Calu3 (cell line): ENCODE measurements around the gene FGF13. TPM values are rescaled to one million over a fixed set of nuclear protein-coding genes. Genes with fewer than 3 reads are reported as not detected.

Experiments used
- BruUV-seq: library from RNA; stranded (reverse); fragments of 400-500 nt; replicated peaks from 2 replicates; lab custom pipeline; 2021; lab: Mats Ljungman, UMichigan
- CTCF ChIA-PET: fragments of 300-600 bp; sonication (Branson Sonifier 250); formaldehyde crosslinking; loops from one replicate; lab custom pipeline; 2022; ENCODE audit warnings: antibody characterized with exemption; lab: Charles Lee
- DNase-seq: peaks from one replicate; pipeline ENCODE4 v3.0.0; 2022
- H3K27ac Mint-ChIP-seq: one replicate; pipeline ENCODE4 v1.8.0; 2022; ENCODE audit warnings: mixed read lengths; ENCODE audit not compliant: unreplicated experiment
- H3K27me3 Mint-ChIP-seq: one replicate; pipeline ENCODE4 v1.8.0; 2022; ENCODE audit warnings: mixed read lengths; ENCODE audit not compliant: unreplicated experiment
- H3K36me3 Mint-ChIP-seq: one replicate; pipeline ENCODE4 v1.8.0; 2022; ENCODE audit warnings: mild to moderate bottlenecking, moderate library complexity, mixed read lengths; ENCODE audit not compliant: insufficient read depth, unreplicated experiment
- H3K4me1 Mint-ChIP-seq: one replicate; pipeline ENCODE4 v1.8.0; 2022; ENCODE audit warnings: mild to moderate bottlenecking, low read depth, mixed read lengths; ENCODE audit not compliant: unreplicated experiment
- H3K4me3 Mint-ChIP-seq: one replicate; pipeline ENCODE4 v1.8.0; 2022; ENCODE audit warnings: mild to moderate bottlenecking, low read depth, moderate library complexity, mixed read lengths; ENCODE audit not compliant: unreplicated experiment
- H3K9me3 Mint-ChIP-seq: one replicate; pipeline ENCODE4 v1.8.0; 2022; ENCODE audit warnings: low read depth, mixed read lengths; ENCODE audit not compliant: unreplicated experiment
- CTCF ChIP-seq: fragments of 200-600 bp; IDR thresholded peaks from one replicate; pipeline ENCODE4 v1.8.0; 2022; ENCODE audit warnings: antibody characterized with exemption; ENCODE audit not compliant: unreplicated experiment
- intact Hi-C: fragments of 100-400 bp; cut with micrococcal nuclease; formaldehyde crosslinking; loops from one replicate; pipeline ENCODE4 v1.10.0; 2022; ENCODE audit not compliant: unreplicated experiment
- total RNA-seq: library from RNA; stranded (reverse); gene quantifications from 2 replicates; pipeline ENCODE4 v1.2.3, GENCODE V29; 2022

Gene FGF13
- total RNA-seq, 1 experiment from 2014 or later = not detected

DNA sequence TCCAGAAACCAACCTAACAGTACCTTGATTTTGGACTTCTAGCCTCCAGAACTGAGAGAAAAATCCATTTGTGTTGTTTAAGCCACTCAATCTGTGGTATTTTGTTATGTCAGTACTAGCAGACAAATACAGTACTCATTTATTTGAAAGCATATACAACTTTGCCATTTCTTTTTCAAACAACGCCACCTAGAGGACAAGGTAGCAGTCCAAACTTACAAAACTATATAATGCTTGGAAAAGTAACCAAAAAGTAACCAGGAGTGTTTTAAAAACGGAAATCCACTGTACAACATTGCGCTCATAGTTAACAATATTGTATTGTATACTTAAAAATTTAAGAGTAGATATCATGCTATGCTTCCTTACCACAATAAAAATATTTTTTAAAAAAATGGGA, 37.0 kb upstream of the FGF13 start:
- H3K36me3 Mint-ChIP-seq = no peaks in the 10 kb centered on the region
- no peak for DNase-seq
- H3K9me3 Mint-ChIP-seq = no peaks in the 10 kb centered on the region
- no peak overlapping the region for H3K4me3 Mint-ChIP-seq
- H3K4me1 Mint-ChIP-seq = no peaks in the 10 kb centered on the region
- no TSS peak for BruUV-seq
- intact Hi-C loops = loop anchor here (1.0 to 10.0 kb wide), 3 partner anchors 454 to 1794 kb away; no protein-coding TSS in a partner anchor
- peak; percentile 19 for TF ChIP-seq CTCF
- H3K27me3 Mint-ChIP-seq = no peaks in the 10 kb centered on the region
- H3K27ac Mint-ChIP-seq = no peak overlapping the region
- CTCF ChIA-PET = no interaction called here

DNA sequence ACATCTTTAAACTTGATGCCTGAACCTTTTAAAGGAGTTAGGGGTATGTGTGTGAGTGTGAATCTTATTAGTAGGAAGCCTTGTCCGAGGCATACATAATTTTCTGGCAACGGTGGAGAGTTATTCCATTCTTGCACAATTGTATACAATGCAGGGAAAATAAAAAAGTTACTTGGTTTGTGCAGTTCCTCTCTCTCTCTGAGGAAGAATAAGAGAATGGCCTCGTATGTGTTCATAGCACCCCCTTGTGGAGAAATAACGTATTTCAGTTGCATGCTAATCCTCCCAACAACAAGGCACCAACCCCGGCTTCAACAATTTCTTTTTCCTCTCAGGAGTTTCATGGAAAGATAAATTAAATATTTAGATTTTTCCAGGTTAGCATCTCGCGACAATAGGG, 33.7 kb upstream of the FGF13 start:
- peak; percentile 46 for DNase-seq
- TF ChIP-seq CTCF = no peak
- Mint-ChIP-seq H3K27ac (no peak overlapping the region), H3K4me1 (no peaks in the 10 kb centered on the region), H3K36me3 (no peaks in the 10 kb centered on the region), H3K9me3 (no peaks in the 10 kb centered on the region), H3K4me3 (no peak overlapping the region), H3K27me3 (no peaks in the 10 kb centered on the region)
- BruUV-seq = no TSS peak
- CTCF ChIA-PET = interaction anchor here (0.5 kb wide), 1 partner anchor 267 kb away, joined by 4 read pairs; no protein-coding TSS in a partner anchor
- intact Hi-C loops = loop anchor here (1.0 to 10.0 kb wide), 3 partner anchors 450 to 1790 kb away; no protein-coding TSS in a partner anchor

GRCh38 chrX:138742217-138742616, 30.7 kb upstream of the FGF13 start:
- no peak for TF ChIP-seq CTCF
- DNase-seq = no peak
- H3K36me3 Mint-ChIP-seq = no peaks in the 10 kb centered on the region
- H3K27ac Mint-ChIP-seq = no peak overlapping the region
- H3K9me3 Mint-ChIP-seq = no peaks in the 10 kb centered on the region
- H3K4me3 Mint-ChIP-seq = no peak overlapping the region
- H3K27me3 Mint-ChIP-seq = no peaks in the 10 kb centered on the region
- CTCF ChIA-PET = no interaction called here
- BruUV-seq = no TSS peak
- H3K4me1 Mint-ChIP-seq = no peaks in the 10 kb centered on the region
- intact Hi-C loops = loop anchor here (10.0 kb wide), 2 partner anchors 447 to 1787 kb away; no protein-coding TSS in a partner anchor

DNA sequence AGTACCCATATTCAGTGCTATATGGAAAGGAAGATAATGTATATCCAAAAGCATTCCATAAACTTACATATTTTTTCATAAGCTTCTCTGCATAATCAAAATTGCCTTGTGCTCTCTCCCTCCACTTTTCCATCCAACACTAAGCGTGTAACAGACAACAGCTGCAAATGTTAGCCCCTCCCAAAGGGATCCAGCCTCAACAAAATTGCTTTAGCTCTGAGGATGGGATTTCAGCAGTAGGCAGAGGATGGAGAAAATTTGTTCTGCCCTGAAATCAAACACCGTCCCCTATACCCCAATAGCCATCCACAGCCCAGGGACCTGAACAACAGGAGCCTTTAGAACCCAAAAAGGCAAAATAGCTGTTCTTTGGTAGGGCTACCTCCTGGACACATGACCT, 28.8 kb upstream of the FGF13 start:
- no TSS peak for BruUV-seq
- no peaks in the 10 kb centered on the region for H3K4me1 Mint-ChIP-seq
- H3K27me3 Mint-ChIP-seq = no peaks in the 10 kb centered on the region
- no peak for TF ChIP-seq CTCF
- H3K4me3 Mint-ChIP-seq = no peak overlapping the region
- intact Hi-C loops = loop anchor here (10.0 kb wide), 2 partner anchors 446 to 1786 kb away; no protein-coding TSS in a partner anchor
- H3K36me3 Mint-ChIP-seq = no peaks in the 10 kb centered on the region
- no peak overlapping the region for H3K27ac Mint-ChIP-seq
- H3K9me3 Mint-ChIP-seq = no peaks in the 10 kb centered on the region
- CTCF ChIA-PET = no interaction called here
- DNase-seq = no peak
